ENCODE data around the gene CDCA8. TPM values are rescaled to one million over a fixed set of nuclear protein-coding genes. Genes with fewer than 3 reads are reported as not detected.

Gene CDCA8
- total and polyA plus RNA-seq, 2 of the 8 experiments (the other 6 are each of a cell fraction or from before 2014, with no cell fraction given): 43.9 to 46.2 TPM

DNA sequence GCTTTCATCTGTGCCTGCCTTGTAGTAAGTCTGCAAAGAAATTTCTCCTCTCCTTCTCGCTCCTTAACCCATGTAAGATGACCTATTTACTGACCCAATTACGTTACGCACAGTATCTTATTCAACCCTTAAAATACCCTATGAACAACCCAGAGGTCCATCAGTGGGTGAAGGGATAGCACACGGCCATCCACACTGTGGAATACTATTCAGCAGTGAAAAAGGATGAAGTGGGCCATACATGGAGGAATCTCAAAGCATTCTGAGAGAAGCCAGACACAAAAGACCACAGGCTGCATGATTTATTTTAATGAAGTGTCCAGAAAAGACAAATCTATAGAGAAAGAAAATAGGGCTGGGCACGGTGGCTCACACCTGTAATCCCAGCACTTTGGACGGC lies 33.8 kb upstream of the CDCA8 start:
- Histone ChIP-seq H3K4ac (replicated peaks; ENCODE audit: insufficient read length, low read depth, low read length) (no peak overlapping the region), H3K9ac (replicated peaks in 1 of 4; ENCODE audit: extremely low read depth in 1 of 4, low read depth in 3 of 4, low read length in 3 of 4) (no peak overlapping the region), H3K4me3 (ENCODE audit: extremely low read depth in 1 of 4, insufficient read depth in 2 of 4, low read depth in 3 of 4, low read length in 4 of 4) (no peak overlapping the region), H3K79me2 (ENCODE audit: control insufficient read depth in 1 of 2, insufficient read depth in 2 of 2, low read length in 2 of 2) (no peaks in the 10 kb centered on the region), H3K23ac (ENCODE audit: insufficient read length) (no peak overlapping the region), H3K27me3 (replicated peaks in 1 of 4; ENCODE audit: control insufficient read depth in 3 of 4, extremely low read depth in 1 of 4, insufficient read depth in 3 of 4, low read length in 3 of 4) (peaks cover 0 to 3% (median 2%) of the 10 kb centered on the region in 4 experiments; a peak in 3 of 7 replicates), H2AK5ac (ENCODE audit: low read depth, low read length) (no peak overlapping the region), H3K4me2 (ENCODE audit: insufficient read depth in 1 of 2, low read depth in 2 of 2, low read length in 2 of 2) (no peak overlapping the region), H4K5ac (ENCODE audit: insufficient read length, low read depth, low read length) (no peak overlapping the region), H2BK20ac (ENCODE audit: low read length) (no peak overlapping the region), H4K91ac (replicated peaks; ENCODE audit: insufficient read length, low read length) (no peak overlapping the region), H3K4me1 (replicated peaks in 1 of 4; ENCODE audit: control insufficient read depth in 3 of 4, insufficient read depth in 4 of 4, low read length in 3 of 4) (peaks cover 0 to 24% (median 17%) of the 10 kb centered on the region in 4 experiments; a peak in 6 of 7 replicates), H2BK5ac (ENCODE audit: low read depth, low read length) (no peak overlapping the region), H2BK120ac (replicated peaks; ENCODE audit: low read depth, low read length) (no peak overlapping the region), H2AFZ (ENCODE audit: low read length) (no peak overlapping the region), H3K79me1 (ENCODE audit: low read depth, low read length) (no peaks in the 10 kb centered on the region), H3K36me3 (ENCODE audit: control insufficient read depth in 2 of 4, insufficient read depth in 4 of 4, low read length in 3 of 4) (no peaks in the 10 kb centered on the region), H3K14ac (ENCODE audit: insufficient read length) (no peak overlapping the region), H3K9me3 (ENCODE audit: insufficient read depth in 2 of 2, low read depth in 1 of 2, low read length in 1 of 2) (no peaks in the 10 kb centered on the region), H4K20me1 (replicated peaks in 1 of 2; ENCODE audit: control insufficient read depth in 1 of 2, insufficient read depth in 2 of 2, low read length in 2 of 2) (no peaks in the 10 kb centered on the region), H3K23me2 (ENCODE audit: low read depth, low read length) (no peaks in the 10 kb centered on the region; the same call in 1 of the 2 replicates), H2BK15ac (ENCODE audit: low read length) (no peak overlapping the region), H2BK12ac (ENCODE audit: low read depth, low read length) (no peak overlapping the region), H3K18ac (ENCODE audit: extremely low read depth, low read length) (no peak overlapping the region), H3K27ac (ENCODE audit: low read depth, low read length) (no peak overlapping the region), H3K56ac (replicated peaks; ENCODE audit: insufficient read length, low read depth, low read length) (no peak overlapping the region), H4K8ac (ENCODE audit: extremely low read depth, insufficient read depth, low read length) (no peak overlapping the region)
- ChIA-PET CTCF (ENCODE audit: partially characterized antibody) (interaction anchor here (8.4 kb wide), 1 partner anchor 56 kb away, joined by 59 read pairs; no protein-coding TSS in a partner anchor), POLR2A (ENCODE audit: partially characterized antibody) (no interaction called here)
- DNase-seq (ENCODE audit: low read depth in 1 of 2, low spot score in 2 of 2): no peak
- WGBS, 2 experiments (ENCODE audit: extremely low coverage in 1 of 2, insufficient coverage in 1 of 2, insufficient read length in 1 of 2, insufficient replicate concordance in 2 of 2, low coverage in 1 of 2, low lambda C conversion rate in 2 of 2, missing lambda C conversion rate in 1 of 2): 80% methylated on average over 6 of the region's 6 CpGs; no CpG with 5 or more reads in 1 of the 2 experiments
- TF ChIP-seq GABPA (IDR thresholded peaks at IDR 0.05; ENCODE audit: borderline replicate concordance, insufficient read depth, low read length) (no peak), JUN (IDR thresholded peaks at IDR 0.05; ENCODE audit: low read depth, low read length) (no peak), PHF8 (conservative IDR thresholded peaks at IDR 0.05; ENCODE audit: low read depth, low read length) (no peak), KDM1A (IDR thresholded peaks at IDR 0.05; ENCODE audit: borderline replicate concordance, low read length) (0 out of 2 replicates have a peak, but pooled peaks have one; percentile 12), CBX5 (IDR thresholded peaks at IDR 0.05; ENCODE audit: low read depth, low read length) (no peak), CTBP2 (IDR thresholded peaks at IDR 0.05; ENCODE audit: borderline replicate concordance, insufficient read depth, insufficient read length, low read length) (no peak)
- FAIRE-seq: no peak

All from H1 (cell line).